NCI-H82 (cell line): ENCODE data around the gene MID1.

Source experiments
- DNase-seq: peaks from one replicate; lab custom pipeline; 2025; lab: John Stamatoyannopoulos, UW

Gene MID1

GRCh38 chrX:10531927-10532326 lies 88.5 kb downstream of the MID1 start:
- DNase-seq, result no peak

GRCh38 chrX:10529344-10529743 lies 91.0 kb downstream of the MID1 start:
- DNase-seq, result no peak

GRCh38 chrX:10526451-10526850 lies 93.9 kb downstream of the MID1 start:
- no peak for DNase-seq

DNA sequence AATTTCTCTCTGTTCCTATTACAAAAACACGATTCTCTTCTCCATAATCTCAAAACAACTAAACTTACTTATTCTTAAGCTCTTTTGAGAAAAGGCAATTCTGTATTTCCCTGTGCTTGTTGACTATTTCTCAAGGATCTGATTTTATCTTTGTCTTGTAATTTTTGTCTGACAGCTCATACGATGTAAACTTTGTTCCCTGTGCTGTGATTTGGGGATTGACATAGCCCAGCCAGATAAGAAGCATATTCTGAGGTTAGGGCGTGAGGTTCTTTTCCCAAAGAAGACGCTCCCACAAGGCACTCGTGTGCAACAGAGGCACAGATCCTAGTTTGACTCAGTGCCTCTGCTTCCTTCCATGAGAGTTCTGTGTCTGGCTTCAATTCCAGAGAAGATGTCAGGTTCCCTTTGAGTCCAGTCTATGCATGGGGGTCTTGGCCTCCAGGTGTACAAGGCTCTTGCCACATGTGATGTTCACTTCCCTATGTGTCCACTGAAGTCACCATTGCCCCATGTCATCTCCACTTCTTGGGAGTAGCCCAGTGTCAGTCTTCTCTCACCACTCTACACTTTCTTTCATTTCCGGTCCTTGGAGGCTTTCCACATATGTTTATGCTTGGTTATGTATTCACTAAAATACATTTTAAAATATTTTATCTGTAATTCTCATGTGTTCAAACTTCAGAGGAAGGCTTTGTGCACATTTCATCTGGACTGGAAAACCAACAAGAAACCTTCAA lies 94.8 kb downstream of the MID1 start:
- no peak for DNase-seq

DNA sequence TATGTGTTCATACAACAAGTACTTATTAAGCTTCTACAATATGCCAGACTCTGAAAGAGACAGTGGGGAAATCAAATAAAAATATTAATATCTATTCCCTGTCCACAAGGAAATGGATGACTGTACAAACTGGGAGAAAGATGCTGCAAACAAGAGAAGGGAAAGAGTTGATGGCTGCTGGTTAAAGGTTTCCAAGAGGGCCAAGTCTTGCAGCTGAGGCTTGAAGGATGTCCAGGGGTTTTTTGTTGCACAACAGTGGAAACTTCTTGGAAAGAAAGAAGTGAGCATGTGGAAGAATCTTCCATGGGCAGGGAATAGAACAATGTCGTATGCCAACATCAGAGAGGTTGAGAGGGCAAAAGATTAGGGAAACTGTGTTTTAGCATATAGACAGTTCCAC lies 95.8 kb downstream of the MID1 start:
- no peak for DNase-seq

GRCh38 chrX:10519761-10520160 lies 100.6 kb downstream of the MID1 start:
- no peak for DNase-seq

GRCh38 chrX:10519278-10519677 lies 101.1 kb downstream of the MID1 start:
- DNase-seq, result no peak

DNA sequence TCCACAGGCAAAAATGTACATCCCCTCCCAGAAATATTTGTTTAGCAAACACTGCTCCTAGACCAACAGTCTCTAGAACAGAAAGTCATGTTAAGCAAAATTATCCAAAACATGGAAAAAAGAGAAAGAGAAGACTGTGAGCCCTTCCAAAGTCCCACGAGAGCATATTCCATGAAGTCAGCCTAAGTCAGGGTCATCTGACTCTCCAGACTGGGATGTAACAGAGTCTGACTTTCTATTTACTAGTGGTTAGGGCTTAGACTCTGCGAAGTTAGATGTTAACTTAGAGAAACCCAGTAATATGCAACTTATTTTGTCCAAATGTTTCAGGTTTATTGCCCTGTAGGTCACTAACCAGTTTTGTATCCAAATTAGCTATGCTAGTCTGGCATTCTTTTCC lies 102.3 kb downstream of the MID1 start:
- DNase-seq, result no peak

DNA sequence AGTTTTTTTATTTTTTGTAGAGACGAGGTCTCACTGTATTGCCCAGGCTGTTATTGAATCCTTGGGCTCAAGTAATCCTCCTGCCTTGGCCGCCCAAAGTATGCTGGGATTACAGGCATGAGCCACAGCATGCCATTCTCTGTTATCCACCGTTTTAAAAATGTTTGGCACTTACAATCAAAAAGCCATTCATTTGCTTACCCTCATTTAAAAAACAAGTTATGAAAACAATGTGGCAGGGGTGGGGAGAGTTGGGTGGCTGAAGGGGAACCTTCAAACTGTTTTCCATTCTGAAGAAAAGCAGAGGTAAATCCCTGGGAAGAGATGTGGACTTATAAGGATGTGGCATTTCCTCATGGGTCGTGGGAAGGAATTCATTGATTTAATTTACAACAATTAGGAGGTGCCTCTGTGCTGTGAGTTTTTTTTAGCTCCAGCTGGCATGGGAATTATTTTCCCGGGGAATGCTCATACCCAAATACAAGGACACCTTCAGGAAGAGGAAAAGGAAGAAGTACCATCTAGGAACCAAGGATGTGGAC lies 103.5 kb downstream of the MID1 start:
- DNase-seq, result no peak

- no peak for DNase-seq
Observed at GRCh38 chrX:10514891-10515290, 105.5 kb downstream of the MID1 start.

GRCh38 chrX:10513974-10514373 lies 106.4 kb downstream of the MID1 start:
- peak; percentile 3 for DNase-seq

DNA sequence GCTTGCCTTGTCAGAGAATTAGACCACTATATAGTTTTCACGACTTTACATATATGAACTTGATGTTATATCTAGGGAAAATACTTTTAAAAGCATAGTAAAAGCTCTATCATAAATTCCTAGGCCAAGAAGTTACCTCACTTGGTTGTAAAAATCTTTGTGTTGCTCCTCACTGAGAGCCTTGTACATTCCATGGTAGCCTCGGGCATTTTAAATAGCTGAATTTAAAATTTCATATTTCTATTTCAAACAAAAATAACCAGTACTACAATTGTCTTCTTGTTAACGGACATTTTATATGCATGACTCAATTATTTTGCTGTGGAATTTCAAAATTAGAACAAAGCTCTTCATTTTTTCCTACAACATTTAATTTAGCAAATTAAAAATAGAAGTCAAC lies 107.6 kb downstream of the MID1 start:
- no peak for DNase-seq

GRCh38 chrX:10512258-10512657 lies 108.1 kb downstream of the MID1 start:
- DNase-seq, result no peak

DNA sequence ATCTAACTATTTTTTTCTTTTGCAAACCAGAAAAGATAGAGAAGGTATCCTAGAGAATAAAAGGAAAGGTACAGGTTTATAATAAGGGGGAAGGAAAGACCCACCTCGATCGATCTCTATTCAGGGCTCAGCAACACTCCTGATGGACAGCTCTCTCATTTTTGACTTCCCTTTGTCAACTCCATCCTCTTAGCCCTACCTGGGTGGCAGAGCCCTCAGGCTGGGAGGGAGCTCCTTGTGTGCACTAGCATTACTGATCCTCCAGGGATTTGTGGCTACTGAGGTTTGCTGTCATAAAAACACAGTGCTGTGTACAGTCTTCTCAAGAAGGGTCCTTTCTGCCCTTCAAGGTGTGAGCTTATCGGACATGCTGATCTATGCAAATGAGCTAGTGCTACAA lies 111.0 kb downstream of the MID1 start:
- no peak for DNase-seq

- no peak for DNase-seq
Observed at GRCh38 chrX:10508891-10509290, 111.5 kb downstream of the MID1 start.

DNA sequence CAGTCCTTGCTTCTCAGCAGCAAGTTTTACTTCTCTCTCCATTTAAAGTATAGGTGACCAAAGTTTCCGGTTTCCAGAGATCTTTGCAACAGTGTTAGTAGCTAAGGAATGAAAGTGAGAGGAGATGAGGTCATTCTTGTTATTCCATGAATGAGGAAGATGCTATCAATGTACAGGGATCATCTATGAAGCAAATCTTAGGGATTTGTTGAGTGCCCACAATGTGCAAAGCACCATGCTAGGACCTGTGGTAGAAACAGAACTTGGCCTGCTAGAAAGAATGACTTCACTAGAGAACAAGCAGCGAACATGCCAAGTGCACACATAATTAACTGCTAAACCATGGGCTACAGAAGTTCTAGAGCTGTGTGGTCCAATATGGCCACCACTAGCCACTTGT lies 112.5 kb downstream of the MID1 start:
- no peak for DNase-seq

DNA sequence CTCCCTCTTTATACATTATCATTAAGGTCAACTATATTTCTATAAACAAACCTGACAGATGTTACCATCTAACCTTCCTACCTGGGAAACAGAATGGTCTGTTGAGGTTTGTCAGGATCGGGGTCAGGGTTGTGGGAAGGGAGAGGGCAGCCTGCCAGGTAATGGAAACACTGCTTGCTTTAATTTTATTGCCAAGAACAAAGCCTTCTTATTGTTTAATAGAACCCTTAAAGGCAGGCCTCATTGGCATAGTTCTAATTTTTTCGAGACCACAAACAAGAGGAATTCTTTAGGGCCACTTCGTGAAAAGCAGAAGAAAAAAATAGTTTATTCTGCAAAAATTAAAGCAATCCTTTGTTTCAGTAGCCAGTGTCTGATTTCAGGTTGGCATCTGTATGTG lies 113.2 kb downstream of the MID1 start:
- DNase-seq, result no peak

DNA sequence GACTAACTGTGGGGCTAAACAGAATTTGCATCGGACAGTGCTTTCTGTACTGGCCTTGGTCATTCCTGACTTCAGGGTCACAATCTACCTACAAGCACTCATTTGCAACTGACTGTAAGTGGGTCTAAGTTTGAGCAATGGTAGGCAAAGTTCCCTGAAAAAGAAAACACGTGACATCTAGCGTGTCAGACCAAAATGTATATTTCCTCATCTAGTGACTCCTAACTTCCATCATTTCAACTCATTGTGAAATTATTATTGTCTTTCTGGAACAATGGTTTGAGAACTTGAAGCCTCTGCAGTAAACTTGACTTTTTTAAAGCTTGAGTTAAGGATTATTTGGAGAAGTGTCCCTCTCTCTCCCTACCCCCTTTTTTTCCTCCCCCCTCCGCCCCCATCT lies 113.6 kb downstream of the MID1 start:
- no peak for DNase-seq

- DNase-seq, result no peak
Observed at GRCh38 chrX:10505726-10506125, 114.7 kb downstream of the MID1 start.

- DNase-seq, result no peak
Observed at GRCh38 chrX:10502961-10503360, 117.4 kb downstream of the MID1 start.

DNA sequence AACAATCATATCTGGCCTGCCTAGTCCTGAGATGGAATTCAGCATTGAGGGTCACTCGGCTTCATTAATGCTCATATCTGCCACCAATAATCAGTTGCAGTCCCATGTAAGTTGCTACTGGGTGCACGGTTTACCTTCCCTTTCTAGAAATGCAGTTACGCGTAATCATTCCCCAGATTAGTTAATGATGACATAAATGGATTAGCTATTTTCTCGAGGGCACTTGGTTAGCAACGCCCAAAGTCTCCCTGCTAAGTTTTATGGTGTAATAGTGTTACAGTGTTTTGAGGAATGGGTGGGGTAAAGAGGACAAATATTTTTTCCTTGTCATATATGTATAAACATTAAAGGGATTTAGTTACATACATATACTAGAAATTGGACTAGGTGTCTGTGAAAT lies 118.8 kb downstream of the MID1 start:
- DNase-seq, result peak; percentile 50

GRCh38 chrX:10496345-10496965 lies 123.9 kb downstream of the MID1 start:
- DNase-seq, result no peak

DNA sequence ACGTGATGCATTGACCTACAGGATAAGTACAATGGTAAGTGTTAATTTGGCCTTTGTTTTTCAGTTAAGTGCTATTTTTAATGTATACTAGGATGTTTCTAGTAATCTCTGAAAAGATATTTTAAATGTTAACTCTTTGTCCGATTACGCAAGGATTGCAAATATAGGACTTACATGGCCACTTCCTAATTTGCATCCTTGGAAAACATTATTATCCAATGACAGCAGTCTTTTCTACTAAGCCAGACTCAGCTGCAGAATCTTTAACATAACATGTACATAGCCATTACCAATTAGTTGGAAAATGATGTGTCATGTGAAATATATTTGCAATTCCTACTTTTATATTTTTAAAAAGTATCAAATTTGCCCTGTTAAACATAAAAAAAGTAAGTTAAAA lies 124.7 kb downstream of the MID1 start:
- no peak for DNase-seq

- no peak for DNase-seq
Observed at GRCh38 chrX:10492250-10492649, 128.1 kb downstream of the MID1 start.
